ENCODE measurements around the gene DNAJC18. TPM values are rescaled to one million over a fixed set of nuclear protein-coding genes. Genes with fewer than 3 reads are reported as not detected.

The DNAJC18 gene
- total and polyA plus RNA-seq, 2 experiments from 2014 or later: 10.9 to 13.4 TPM

DNA sequence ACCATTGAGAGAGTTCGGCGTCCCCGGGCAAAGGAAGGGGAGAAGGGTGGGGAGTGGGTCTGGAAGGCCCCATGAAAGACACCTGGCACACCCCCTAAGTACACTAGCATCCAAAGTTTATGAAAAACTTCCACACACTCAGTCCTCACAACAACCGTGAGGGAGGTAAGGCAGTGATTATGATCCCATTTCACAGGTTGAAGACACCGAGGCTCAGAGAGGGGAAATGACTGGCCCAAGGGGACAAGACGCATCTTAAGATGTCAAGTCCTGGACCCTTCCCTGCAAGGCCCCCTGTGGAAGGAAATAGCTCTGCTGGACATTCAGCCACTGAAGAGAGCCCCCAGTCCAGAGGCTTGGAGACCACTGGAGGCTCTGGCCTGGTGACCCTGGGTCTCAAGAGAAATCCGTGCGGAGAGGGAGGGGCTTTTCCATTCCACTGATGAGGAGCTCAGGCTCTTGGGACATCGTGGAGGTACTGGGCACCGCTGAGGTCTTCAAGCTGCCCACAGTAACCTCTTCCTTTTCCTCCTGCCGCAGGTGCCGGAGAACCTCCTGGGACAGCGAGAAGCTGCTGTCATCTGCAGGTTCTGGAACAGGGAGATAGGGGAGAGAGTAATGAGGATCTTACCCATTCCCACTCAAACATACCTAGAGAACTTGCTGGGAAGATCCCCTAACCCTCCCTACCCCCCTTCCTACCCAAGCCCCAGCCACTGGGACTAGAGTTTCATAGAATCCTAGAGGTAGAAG is 36.7 kb upstream of the DNAJC18 start:
- Histone ChIP-seq H3K36me3 (ENCODE audit: low read depth) (peaks cover 12% of the 10 kb centered on the region; the same call in 1 of the 2 replicates), H2AFZ (no peak overlapping the region), H3K9ac (no peak overlapping the region), H3K4me2 (ENCODE audit: unreplicated experiment) (no peak overlapping the region), H3K79me2 (ENCODE audit: insufficient read depth) (peaks cover 26% of the 10 kb centered on the region), H4K20me1 (ENCODE audit: insufficient read depth) (no peaks in the 10 kb centered on the region), H3K4me1 (ENCODE audit: insufficient read depth) (peaks cover 11% of the 10 kb centered on the region), H3K27me3 (replicated peaks; ENCODE audit: insufficient read depth) (no peaks in the 10 kb centered on the region), H3K4me3 (no peak overlapping the region), H3K27ac (no peak overlapping the region), H3K9me2 (ENCODE audit: insufficient read depth) (no peaks in the 10 kb centered on the region), H3K9me3 (ENCODE audit: low read depth) (no peaks in the 10 kb centered on the region), H3F3A (ENCODE audit: insufficient read depth) (no peaks in the 10 kb centered on the region)
- in situ Hi-C loops (cut with MboI): no loop called here
- TF ChIP-seq EZH2phosphoT487 (IDR thresholded peaks at IDR 0.05; ENCODE audit: insufficient read depth, low read depth): no peak
- TF ChIP-seq EZH2 (IDR thresholded peaks at IDR 0.05; ENCODE audit: insufficient read depth, poor library complexity, severe bottlenecking): no peak
- 86 to 89% methylated on average over 13 of the region's 13 CpGs for WGBS, 2 experiments (ENCODE audit: low coverage in 1 of 2, low lambda C conversion rate in 2 of 2, missing lambda C conversion rate in 2 of 2)
- DNase-seq: no peak

DNA sequence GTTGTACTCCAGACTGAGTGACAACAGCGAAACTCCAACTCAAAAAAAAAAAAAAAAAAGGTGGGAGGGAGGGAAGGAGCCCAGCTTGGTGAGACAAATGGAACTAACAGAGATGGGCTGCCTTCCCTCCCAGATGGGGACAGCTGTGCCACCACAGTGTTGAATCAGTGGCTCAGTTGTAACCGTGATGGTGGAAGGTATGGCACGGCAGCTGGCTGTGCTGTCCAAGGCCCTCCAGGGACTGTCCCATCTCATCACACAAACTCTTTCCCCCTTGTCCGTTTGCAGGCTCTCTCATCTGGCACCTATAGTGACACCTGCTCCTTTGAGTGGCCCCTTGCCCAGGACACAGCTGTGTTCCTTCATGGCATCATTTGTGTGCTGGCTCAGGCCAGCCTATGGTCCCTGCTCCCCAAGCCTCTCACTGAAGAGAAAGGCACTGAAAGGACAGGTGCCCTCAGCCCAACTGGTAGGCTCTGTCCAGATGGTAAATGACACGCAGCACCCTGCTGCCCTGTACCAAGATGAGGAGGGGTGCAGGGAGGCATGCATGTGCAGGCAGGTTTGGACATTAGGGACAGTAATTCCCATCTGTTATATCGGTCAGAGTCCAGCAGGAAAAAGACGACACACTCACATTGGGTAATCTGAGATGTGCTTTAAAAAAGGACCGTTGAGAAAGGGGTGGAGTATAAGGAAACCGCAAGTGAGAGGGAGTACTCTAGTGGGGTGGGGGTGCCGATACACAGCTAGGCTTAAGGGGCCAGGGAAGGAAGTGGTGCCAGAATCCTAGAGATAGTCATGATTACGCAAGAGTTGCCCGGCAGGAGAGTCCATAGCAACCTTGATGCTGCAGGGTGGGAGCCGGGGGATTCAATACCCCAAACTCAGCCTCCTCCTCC is 35.8 kb upstream of the DNAJC18 start:
- in situ Hi-C loops (cut with MboI): no loop called here
- Histone ChIP-seq H3K9me2 (ENCODE audit: insufficient read depth) (no peaks in the 10 kb centered on the region), H2AFZ (no peak overlapping the region), H3K27ac (no peak overlapping the region), H3K4me2 (ENCODE audit: unreplicated experiment) (no peak overlapping the region), H3K4me3 (no peak overlapping the region), H3K9me3 (ENCODE audit: low read depth) (no peaks in the 10 kb centered on the region), H3F3A (ENCODE audit: insufficient read depth) (no peaks in the 10 kb centered on the region), H3K9ac (no peak overlapping the region), H3K27me3 (replicated peaks; ENCODE audit: insufficient read depth) (no peaks in the 10 kb centered on the region), H3K36me3 (ENCODE audit: low read depth) (peaks cover 9% of the 10 kb centered on the region; the same call in 1 of the 2 replicates), H4K20me1 (ENCODE audit: insufficient read depth) (no peaks in the 10 kb centered on the region), H3K79me2 (ENCODE audit: insufficient read depth) (peaks cover 17% of the 10 kb centered on the region), H3K4me1 (ENCODE audit: insufficient read depth) (peaks cover 11% of the 10 kb centered on the region)
- peak; percentile 56 for DNase-seq
- TF ChIP-seq EZH2phosphoT487 (IDR thresholded peaks at IDR 0.05; ENCODE audit: insufficient read depth, low read depth): no peak
- no peak for TF ChIP-seq EZH2 (IDR thresholded peaks at IDR 0.05; ENCODE audit: insufficient read depth, poor library complexity, severe bottlenecking)
- 61 to 63% methylated on average over 13 of the region's 13 CpGs for WGBS, 2 experiments (ENCODE audit: low coverage in 1 of 2, low lambda C conversion rate in 2 of 2, missing lambda C conversion rate in 2 of 2)

DNA sequence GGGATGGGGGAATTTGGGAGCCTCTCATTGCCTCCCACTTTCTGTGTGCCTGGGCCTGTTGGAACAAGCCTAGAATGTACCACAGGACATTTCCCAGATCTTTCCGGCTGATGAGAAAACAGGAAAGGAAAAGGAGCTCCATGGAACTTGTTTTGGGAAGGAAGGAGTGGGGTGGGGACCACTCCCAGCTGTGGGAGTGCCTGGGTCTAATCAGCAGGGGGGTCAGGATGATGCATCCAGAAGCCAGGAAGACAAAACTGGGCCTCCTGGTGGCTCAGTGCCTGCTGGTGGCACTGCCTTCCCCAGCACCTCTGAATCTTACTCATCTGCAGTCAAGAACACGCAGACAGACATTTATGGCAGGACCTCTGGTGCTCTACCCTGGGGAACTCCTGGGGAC is 34.2 kb upstream of the DNAJC18 start:
- H4K20me1 ChIP-seq (ENCODE audit: insufficient read depth): no peaks in the 10 kb centered on the region
- H2AFZ ChIP-seq: no peak overlapping the region
- H3K4me1 ChIP-seq (ENCODE audit: insufficient read depth): peaks cover 11% of the 10 kb centered on the region
- no peaks in the 10 kb centered on the region for H3K9me2 ChIP-seq (ENCODE audit: insufficient read depth)
- TF ChIP-seq EZH2 (IDR thresholded peaks at IDR 0.05; ENCODE audit: insufficient read depth, poor library complexity, severe bottlenecking) (no peak), EZH2phosphoT487 (IDR thresholded peaks at IDR 0.05; ENCODE audit: insufficient read depth, low read depth) (no peak)
- H3K9ac ChIP-seq: peak overlapping the region; percentile 19
- H3K27ac ChIP-seq: no peak overlapping the region
- H3F3A ChIP-seq (ENCODE audit: insufficient read depth): no peaks in the 10 kb centered on the region
- no peaks in the 10 kb centered on the region for H3K9me3 ChIP-seq (ENCODE audit: low read depth)
- no peak overlapping the region for H3K4me3 ChIP-seq
- no peak overlapping the region for H3K4me2 ChIP-seq (ENCODE audit: unreplicated experiment)
- peak; percentile 58 for DNase-seq
- peaks cover 1% of the 10 kb centered on the region; the same call in 1 of the 2 replicates for H3K79me2 ChIP-seq (ENCODE audit: insufficient read depth)
- no peaks in the 10 kb centered on the region for H3K36me3 ChIP-seq (ENCODE audit: low read depth)
- H3K27me3 ChIP-seq (replicated peaks; ENCODE audit: insufficient read depth): no peaks in the 10 kb centered on the region
- 54 to 85% methylated on average over 2 of the region's 2 CpGs for WGBS, 2 experiments (ENCODE audit: low coverage in 1 of 2, low lambda C conversion rate in 2 of 2, missing lambda C conversion rate in 2 of 2)
- in situ Hi-C loops (cut with MboI): no loop called here

DNA sequence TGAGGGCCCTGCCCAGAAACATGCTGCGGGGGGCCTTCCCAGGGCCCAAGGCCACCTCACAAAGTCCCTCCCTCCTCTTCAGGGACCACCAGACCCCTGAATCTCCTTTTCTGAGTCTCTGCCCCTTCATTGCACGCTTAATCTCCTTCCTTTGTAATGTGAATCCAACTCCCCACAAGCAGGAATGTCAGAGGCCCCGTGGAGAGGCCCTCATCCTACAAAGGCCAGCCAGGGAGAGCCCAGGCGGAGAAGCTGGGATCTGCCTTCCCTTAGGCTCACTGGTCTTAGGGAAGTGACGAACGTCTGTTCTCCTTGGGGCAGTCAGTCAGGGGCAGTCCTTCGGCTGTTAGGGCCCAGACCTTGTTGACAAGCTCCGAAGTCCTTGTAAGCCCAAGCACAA is 33.8 kb upstream of the DNAJC18 start:
- H3K4me1 ChIP-seq (ENCODE audit: insufficient read depth): peaks cover 11% of the 10 kb centered on the region
- no peak overlapping the region for H3K9ac ChIP-seq
- no peak overlapping the region for H3K27ac ChIP-seq
- in situ Hi-C loops (cut with MboI): no loop called here
- no peaks in the 10 kb centered on the region for H3K36me3 ChIP-seq (ENCODE audit: low read depth)
- no peaks in the 10 kb centered on the region for H3K27me3 ChIP-seq (replicated peaks; ENCODE audit: insufficient read depth)
- no peak for DNase-seq
- no peaks in the 10 kb centered on the region for H3K79me2 ChIP-seq (ENCODE audit: insufficient read depth)
- WGBS, 2 experiments (ENCODE audit: low coverage in 1 of 2, low lambda C conversion rate in 2 of 2, missing lambda C conversion rate in 2 of 2): 87 to 89% methylated on average over 8 of the region's 8 CpGs
- H3K4me2 ChIP-seq (ENCODE audit: unreplicated experiment): no peak overlapping the region
- no peaks in the 10 kb centered on the region for H3F3A ChIP-seq (ENCODE audit: insufficient read depth)
- TF ChIP-seq EZH2phosphoT487 (IDR thresholded peaks at IDR 0.05; ENCODE audit: insufficient read depth, low read depth): no peak
- TF ChIP-seq EZH2 (IDR thresholded peaks at IDR 0.05; ENCODE audit: insufficient read depth, poor library complexity, severe bottlenecking): no peak
- H4K20me1 ChIP-seq (ENCODE audit: insufficient read depth): no peaks in the 10 kb centered on the region
- H3K4me3 ChIP-seq: no peak overlapping the region
- no peaks in the 10 kb centered on the region for H3K9me2 ChIP-seq (ENCODE audit: insufficient read depth)
- H3K9me3 ChIP-seq (ENCODE audit: low read depth): no peaks in the 10 kb centered on the region
- no peak overlapping the region for H2AFZ ChIP-seq

All from GM23248 (cell line).